ENCODE results near the gene DNAH3. TPM values are rescaled to one million over a fixed set of nuclear protein-coding genes. Genes with fewer than 3 reads are reported as not detected.
"Not testable (repeated sequence)": the region's sequence is repeated elsewhere in the genome, so short reads cannot be mapped to it uniquely, and the experiment has no call there.

Gene DNAH3
- total RNA-seq, 1 experiment from 2014 or later, result 0.15 TPM

DNA sequence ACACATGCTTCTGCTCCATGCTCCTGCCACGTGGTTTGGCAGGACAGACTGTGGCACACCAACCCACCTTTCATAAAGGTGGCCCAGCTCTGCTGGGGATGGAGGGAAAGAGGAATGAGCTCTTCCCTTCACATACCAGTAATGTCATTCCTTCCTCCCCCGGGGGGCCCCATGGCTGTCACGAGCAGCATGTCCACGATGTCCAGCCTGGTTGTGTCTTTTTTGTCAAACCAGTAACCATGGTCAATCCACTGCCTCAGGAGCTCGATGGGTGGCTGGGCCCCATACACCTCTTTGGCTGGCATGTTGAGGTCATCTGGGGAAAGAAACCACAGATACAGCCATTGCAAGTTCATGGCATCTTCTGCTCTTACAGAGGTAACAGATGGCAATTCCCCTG lies 153.5 kb downstream of the DNAH3 start:
- ATAC-seq, result no peak
- no peak overlapping the region for H3K27ac ChIP-seq (ENCODE audit: low read depth, low read length)
- TF ChIP-seq, protein P1, sequence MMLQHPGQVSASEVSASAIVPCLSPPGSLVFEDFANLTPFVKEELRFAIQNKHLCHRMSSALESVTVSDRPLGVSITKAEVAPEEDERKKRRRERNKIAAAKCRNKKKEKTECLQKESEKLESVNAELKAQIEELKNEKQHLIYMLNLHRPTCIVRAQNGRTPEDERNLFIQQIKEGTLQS (IDR thresholded peaks at IDR 0.05), result no peak
- TF ChIP-seq EZH2 (IDR thresholded peaks at IDR 0.05) (no peak), EZH2phosphoT487 (IDR thresholded peaks at IDR 0.05; ENCODE audit: borderline replicate concordance) (no peak), RAD21 (IDR thresholded peaks at IDR 0.05; ENCODE audit: low read depth) (no peak)
- no peak overlapping the region for H3K9ac ChIP-seq (ENCODE audit: low read length)
- DNase-seq (ENCODE audit: low read depth, low spot score), result no peak
- H4K20me1 ChIP-seq (ENCODE audit: insufficient read depth), result no peaks in the 10 kb centered on the region
- ChIA-PET POLR2A (no interaction called here), CTCF (no interaction called here), RAD21 (ENCODE audit: low non-redundant PET in 1 of 2, low total read pairs in 2 of 2, uncharacterized antibody in 2 of 2, unreplicated experiment in 2 of 2) (no interaction called here)
- no peak overlapping the region for H3K4me2 ChIP-seq (ENCODE audit: low read length)
- no peak overlapping the region for H2AFZ ChIP-seq (ENCODE audit: low read depth, low read length, poor library complexity, severe bottlenecking)
- intact Hi-C loops (cut with micrococcal nuclease), result no loop called here
- no peaks in the 10 kb centered on the region for H3K79me2 ChIP-seq (ENCODE audit: insufficient read depth, low read length)
- H3K9me2 ChIP-seq (ENCODE audit: insufficient read depth), result no peaks in the 10 kb centered on the region
- no peaks in the 10 kb centered on the region for H3K9me3 ChIP-seq (ENCODE audit: control insufficient read depth in 1 of 2, insufficient read depth in 1 of 2, low read depth in 1 of 2, low read length in 2 of 2)
- no peaks in the 10 kb centered on the region for H3K4me1 ChIP-seq (ENCODE audit: control insufficient read depth in 1 of 2, insufficient read depth in 2 of 2, low read length in 2 of 2)
- BruUV-seq (replicated peaks), result no TSS peak
- no peaks in the 10 kb centered on the region for H3K36me3 ChIP-seq (ENCODE audit: control insufficient read depth in 1 of 2, insufficient read depth in 2 of 2, low read length in 2 of 2)
- H3K4me3 ChIP-seq (replicated peaks in 1 of 2; ENCODE audit: low read depth in 1 of 2, low read length in 2 of 2), result no peak overlapping the region
- H3K27me3 ChIP-seq (ENCODE audit: insufficient read depth, low read length), result no peaks in the 10 kb centered on the region

DNA sequence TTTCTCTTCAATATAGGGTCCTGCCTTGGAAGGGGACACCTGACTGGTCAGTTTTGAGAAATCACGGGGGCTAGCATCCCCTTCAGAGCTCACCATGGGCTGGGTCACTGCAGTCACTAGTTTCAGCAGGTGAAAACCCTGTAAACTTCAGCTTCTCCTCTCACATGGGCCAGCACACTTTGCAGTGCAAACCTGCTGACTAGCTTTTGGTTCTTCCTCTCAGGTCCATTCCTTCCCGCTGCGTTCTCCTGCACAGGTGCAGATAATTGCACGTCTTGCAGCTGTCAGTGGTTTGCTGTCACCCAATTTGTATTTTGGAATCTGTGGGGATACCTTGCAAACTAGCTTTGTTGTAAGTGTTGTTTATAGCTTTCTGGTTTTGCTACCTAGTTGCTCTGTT lies 154.9 kb downstream of the DNAH3 start:
- CTCF ChIA-PET, result no interaction called here
- no peak overlapping the region for H3K9ac ChIP-seq (ENCODE audit: low read length)
- no peak overlapping the region for H3K4me2 ChIP-seq (ENCODE audit: low read length)
- no peaks in the 10 kb centered on the region for H3K9me3 ChIP-seq (ENCODE audit: control insufficient read depth in 1 of 2, insufficient read depth in 1 of 2, low read depth in 1 of 2, low read length in 2 of 2)
- H3K9me2 ChIP-seq (ENCODE audit: insufficient read depth), result no peaks in the 10 kb centered on the region
- H2AFZ ChIP-seq (ENCODE audit: low read depth, low read length, poor library complexity, severe bottlenecking), result no peak overlapping the region
- ATAC-seq (no peak), DNase-seq (ENCODE audit: low read depth, low spot score) (no peak)
- RAD21 ChIA-PET (ENCODE audit: low non-redundant PET in 1 of 2, low total read pairs in 2 of 2, uncharacterized antibody in 2 of 2, unreplicated experiment in 2 of 2), result no interaction called here
- intact Hi-C loops (cut with micrococcal nuclease), result no loop called here
- no peak overlapping the region for H3K4me3 ChIP-seq (replicated peaks in 1 of 2; ENCODE audit: low read depth in 1 of 2, low read length in 2 of 2)
- H3K4me1 ChIP-seq (ENCODE audit: control insufficient read depth in 1 of 2, insufficient read depth in 2 of 2, low read length in 2 of 2), result no peaks in the 10 kb centered on the region
- no peaks in the 10 kb centered on the region for H4K20me1 ChIP-seq (ENCODE audit: insufficient read depth)
- H3K36me3 ChIP-seq (ENCODE audit: control insufficient read depth in 1 of 2, insufficient read depth in 2 of 2, low read length in 2 of 2), result no peaks in the 10 kb centered on the region
- no TSS peak for BruUV-seq (replicated peaks)
- no peaks in the 10 kb centered on the region for H3K79me2 ChIP-seq (ENCODE audit: insufficient read depth, low read length)
- no peaks in the 10 kb centered on the region for H3K27me3 ChIP-seq (ENCODE audit: insufficient read depth, low read length)
- TF ChIP-seq ZNF274 (IDR thresholded peaks at IDR 0.05; ENCODE audit: low read depth, low read length) (no peak), EZH2 (IDR thresholded peaks at IDR 0.05) (no peak), FOSL1 (IDR thresholded peaks at IDR 0.05; ENCODE audit: low read depth) (no peak)
- TF ChIP-seq, protein P2, sequence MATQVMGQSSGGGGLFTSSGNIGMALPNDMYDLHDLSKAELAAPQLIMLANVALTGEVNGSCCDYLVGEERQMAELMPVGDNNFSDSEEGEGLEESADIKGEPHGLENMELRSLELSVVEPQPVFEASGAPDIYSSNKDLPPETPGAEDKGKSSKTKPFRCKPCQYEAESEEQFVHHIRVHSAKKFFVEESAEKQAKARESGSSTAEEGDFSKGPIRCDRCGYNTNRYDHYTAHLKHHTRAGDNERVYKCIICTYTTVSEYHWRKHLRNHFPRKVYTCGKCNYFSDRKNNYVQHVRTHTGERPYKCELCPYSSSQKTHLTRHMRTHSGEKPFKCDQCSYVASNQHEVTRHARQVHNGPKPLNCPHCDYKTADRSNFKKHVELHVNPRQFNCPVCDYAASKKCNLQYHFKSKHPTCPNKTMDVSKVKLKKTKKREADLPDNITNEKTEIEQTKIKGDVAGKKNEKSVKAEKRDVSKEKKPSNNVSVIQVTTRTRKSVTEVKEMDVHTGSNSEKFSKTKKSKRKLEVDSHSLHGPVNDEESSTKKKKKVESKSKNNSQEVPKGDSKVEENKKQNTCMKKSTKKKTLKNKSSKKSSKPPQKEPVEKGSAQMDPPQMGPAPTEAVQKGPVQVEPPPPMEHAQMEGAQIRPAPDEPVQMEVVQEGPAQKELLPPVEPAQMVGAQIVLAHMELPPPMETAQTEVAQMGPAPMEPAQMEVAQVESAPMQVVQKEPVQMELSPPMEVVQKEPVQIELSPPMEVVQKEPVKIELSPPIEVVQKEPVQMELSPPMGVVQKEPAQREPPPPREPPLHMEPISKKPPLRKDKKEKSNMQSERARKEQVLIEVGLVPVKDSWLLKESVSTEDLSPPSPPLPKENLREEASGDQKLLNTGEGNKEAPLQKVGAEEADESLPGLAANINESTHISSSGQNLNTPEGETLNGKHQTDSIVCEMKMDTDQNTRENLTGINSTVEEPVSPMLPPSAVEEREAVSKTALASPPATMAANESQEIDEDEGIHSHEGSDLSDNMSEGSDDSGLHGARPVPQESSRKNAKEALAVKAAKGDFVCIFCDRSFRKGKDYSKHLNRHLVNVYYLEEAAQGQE (IDR thresholded peaks at IDR 0.05; ENCODE audit: low read depth), result no peak
- H3K27ac ChIP-seq (ENCODE audit: low read depth, low read length), result no peak overlapping the region
- POLR2A ChIA-PET, result no interaction called here

DNA sequence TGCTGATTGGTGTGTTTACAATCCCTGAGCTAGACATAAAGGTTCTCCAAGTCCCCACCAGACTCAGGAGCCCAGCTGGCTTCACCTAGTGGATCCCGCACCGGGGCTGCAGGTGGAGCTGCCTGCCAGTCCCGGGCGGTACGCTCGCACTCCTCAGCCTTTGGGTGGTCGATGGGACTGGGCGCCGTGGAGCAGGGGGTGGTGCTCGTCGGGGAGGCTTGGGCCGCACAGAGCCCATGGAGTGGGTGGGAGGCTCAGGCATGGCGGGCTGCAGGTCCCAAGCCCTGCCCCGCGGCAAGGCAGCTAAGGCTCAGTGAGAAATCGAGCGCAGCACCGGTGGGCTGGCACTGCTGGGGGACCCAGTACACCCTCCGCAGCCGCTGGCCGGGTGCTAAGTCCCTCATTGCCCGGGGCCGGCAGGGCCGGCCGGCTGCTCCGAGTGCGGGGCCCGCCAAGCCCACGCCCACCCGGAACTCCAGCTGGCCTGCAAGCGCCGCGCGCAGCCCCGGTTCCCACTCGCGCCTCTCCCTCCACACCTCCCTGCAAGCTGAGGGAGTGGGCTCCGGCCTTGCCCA lies 161.1 kb downstream of the DNAH3 start:
- H3K36me3 ChIP-seq (ENCODE audit: control insufficient read depth in 1 of 2, insufficient read depth in 2 of 2, low read length in 2 of 2); H2AFZ ChIP-seq (ENCODE audit: low read depth, low read length, poor library complexity, severe bottlenecking); H3K9me3 ChIP-seq (ENCODE audit: control insufficient read depth in 1 of 2, insufficient read depth in 1 of 2, low read depth in 1 of 2, low read length in 2 of 2); ATAC-seq; H3K9me2 ChIP-seq (ENCODE audit: insufficient read depth); H3K4me3 ChIP-seq (replicated peaks in 1 of 2; ENCODE audit: low read depth in 1 of 2, low read length in 2 of 2); BruUV-seq (replicated peaks); RAD21 ChIA-PET (ENCODE audit: low non-redundant PET in 1 of 2, low total read pairs in 2 of 2, uncharacterized antibody in 2 of 2, unreplicated experiment in 2 of 2); H3K4me2 ChIP-seq (ENCODE audit: low read length); H3K27ac ChIP-seq (ENCODE audit: low read depth, low read length); H3K4me1 ChIP-seq (ENCODE audit: control insufficient read depth in 1 of 2, insufficient read depth in 2 of 2, low read length in 2 of 2); POLR2A ChIA-PET; H3K27me3 ChIP-seq (ENCODE audit: insufficient read depth, low read length); H4K20me1 ChIP-seq (ENCODE audit: insufficient read depth); CTCF ChIA-PET; intact Hi-C loops (cut with micrococcal nuclease); DNase-seq (ENCODE audit: low read depth, low spot score); H3K79me2 ChIP-seq (ENCODE audit: insufficient read depth, low read length); H3K9ac ChIP-seq (ENCODE audit: low read length): not testable (repeated sequence)
